ENCODE results near the gene RNF213.

DNA sequence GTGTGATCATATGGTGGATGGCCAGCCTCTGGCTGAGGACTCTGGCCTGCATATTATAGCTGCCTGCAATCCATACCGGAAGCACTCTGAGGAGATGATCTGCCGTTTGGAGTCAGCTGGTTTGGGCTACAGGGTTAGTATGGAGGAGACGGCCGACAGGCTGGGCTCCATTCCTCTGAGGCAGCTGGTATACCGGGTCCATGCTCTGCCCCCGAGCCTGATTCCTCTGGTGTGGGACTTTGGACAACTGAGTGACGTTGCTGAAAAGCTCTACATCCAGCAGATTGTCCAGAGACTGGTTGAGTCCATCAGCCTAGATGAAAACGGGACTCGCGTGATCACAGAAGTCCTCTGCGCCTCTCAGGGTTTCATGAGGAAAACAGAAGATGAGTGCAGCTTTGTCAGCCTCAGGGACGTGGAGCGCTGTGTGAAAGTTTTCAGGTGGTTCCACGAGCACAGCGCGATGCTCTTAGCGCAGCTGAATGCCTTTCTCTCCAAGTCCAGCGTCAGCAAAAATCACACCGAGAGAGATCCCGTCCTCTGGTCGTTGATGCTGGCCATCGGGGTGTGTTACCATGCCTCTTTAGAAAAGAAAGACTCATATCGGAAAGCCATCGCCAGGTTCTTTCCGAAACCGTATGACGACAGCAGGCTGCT is 85.3 kb downstream of the RNF213 start:
- TF ChIP-seq, protein P1, sequence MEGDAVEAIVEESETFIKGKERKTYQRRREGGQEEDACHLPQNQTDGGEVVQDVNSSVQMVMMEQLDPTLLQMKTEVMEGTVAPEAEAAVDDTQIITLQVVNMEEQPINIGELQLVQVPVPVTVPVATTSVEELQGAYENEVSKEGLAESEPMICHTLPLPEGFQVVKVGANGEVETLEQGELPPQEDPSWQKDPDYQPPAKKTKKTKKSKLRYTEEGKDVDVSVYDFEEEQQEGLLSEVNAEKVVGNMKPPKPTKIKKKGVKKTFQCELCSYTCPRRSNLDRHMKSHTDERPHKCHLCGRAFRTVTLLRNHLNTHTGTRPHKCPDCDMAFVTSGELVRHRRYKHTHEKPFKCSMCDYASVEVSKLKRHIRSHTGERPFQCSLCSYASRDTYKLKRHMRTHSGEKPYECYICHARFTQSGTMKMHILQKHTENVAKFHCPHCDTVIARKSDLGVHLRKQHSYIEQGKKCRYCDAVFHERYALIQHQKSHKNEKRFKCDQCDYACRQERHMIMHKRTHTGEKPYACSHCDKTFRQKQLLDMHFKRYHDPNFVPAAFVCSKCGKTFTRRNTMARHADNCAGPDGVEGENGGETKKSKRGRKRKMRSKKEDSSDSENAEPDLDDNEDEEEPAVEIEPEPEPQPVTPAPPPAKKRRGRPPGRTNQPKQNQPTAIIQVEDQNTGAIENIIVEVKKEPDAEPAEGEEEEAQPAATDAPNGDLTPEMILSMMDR (IDR thresholded peaks at IDR 0.05 in 8 of 11, conservative IDR thresholded peaks at IDR 0.05 in 3 of 11): no peak
- TF ChIP-seq POLR2A (IDR thresholded peaks at IDR 0.05) (no peak), POLR2AphosphoS5 (IDR thresholded peaks at IDR 0.05) (no peak)
